Smooth muscle cell (in vitro differentiated cells): ENCODE measurements around the gene ITSN1. TPM values are rescaled to one million over a fixed set of nuclear protein-coding genes. Genes with fewer than 3 reads are reported as not detected.

Experiments used
- DNase-seq: peaks from one replicate; lab custom pipeline; 2025; ENCODE audit not compliant: unreplicated experiment; lab: John Stamatoyannopoulos, UW
- H2AFZ ChIP-seq: fragments of 200-600 bp; sonication (generic); 2 replicates; pipeline ENCODE4 v1.6.0; 2016; ENCODE audit warnings: antibody characterized with exemption, low read depth, mild to moderate bottlenecking
- H3F3A ChIP-seq: fragments of 200-600 bp; sonication (generic); 2 replicates; pipeline ENCODE4 v1.6.0; 2017; ENCODE audit warnings: antibody characterized with exemption, low read depth
- H3K27ac ChIP-seq: fragments of 200-600 bp; sonication (generic); 2 replicates; pipeline ENCODE4 v1.5.1; 2016; ENCODE audit warnings: low read depth, mild to moderate bottlenecking
- H3K27me3 ChIP-seq: fragments of 200-600 bp; sonication (generic); 2 replicates; pipeline ENCODE4 v1.6.1; 2016; ENCODE audit warnings: low read depth, mild to moderate bottlenecking
- H3K36me3 ChIP-seq: fragments of 200-600 bp; sonication (generic); 2 replicates; pipeline ENCODE4 v1.5.1; 2016; ENCODE audit warnings: low read depth
- H3K4me1 ChIP-seq: fragments of 200-600 bp; sonication (generic); 2 replicates; pipeline ENCODE4 v1.5.1; 2016; ENCODE audit warnings: low read depth
- H3K4me2 ChIP-seq: fragments of 200-600 bp; sonication (generic); 2 replicates; pipeline ENCODE4 v1.6.0; 2016; ENCODE audit warnings: mild to moderate bottlenecking
- H3K4me3 ChIP-seq: fragments of 200-600 bp; sonication (generic); 2 replicates; pipeline ENCODE4 v1.5.1; 2016; ENCODE audit warnings: mild to moderate bottlenecking
- H3K79me2 ChIP-seq: fragments of 200-600 bp; sonication (generic); 2 replicates; pipeline ENCODE4 v1.6.0; 2016; ENCODE audit warnings: low read depth, mild to moderate bottlenecking
- H3K9ac ChIP-seq: fragments of 200-600 bp; sonication (generic); 2 replicates; pipeline ENCODE4 v1.6.0; 2016; ENCODE audit warnings: low read depth
- H3K9me3 ChIP-seq: fragments of 200-600 bp; sonication (generic); replicated peaks from 2 replicates; pipeline ENCODE4 v1.5.1; 2016; ENCODE audit warnings: low read depth
- H4K20me1 ChIP-seq: fragments of 200-600 bp; sonication (generic); 2 replicates; pipeline ENCODE4 v1.6.0; 2016; ENCODE audit warnings: low read depth
- CTCF ChIP-seq: fragments of 200-600 bp; sonication (generic); IDR thresholded peaks from 2 replicates; pipeline ENCODE4 v1.5.1; 2017; ENCODE audit warnings: borderline replicate concordance, mild to moderate bottlenecking, antibody characterized with exemption; ENCODE audit not compliant: insufficient read depth, poor library complexity, severe bottlenecking
- WGBS: methylation state at CpG from one replicate; pipeline ENCODE4 v1.1.7; 2016; ENCODE audit warnings: low lambda C conversion rate; 5-methylcytosine and 5-hydroxymethylcytosine counted together
- polyA plus RNA-seq: library from polyadenylated mRNA; unstranded; fragments of >200 nt; fragmentation: Nextera tagmentation; extraction: Ambion mirVana; gene quantifications from 2 replicates; pipeline ENCODE4 v1.2.1, GENCODE V29; 2016
- total RNA-seq: library from RNA; depleted of rRNA; stranded (reverse); fragments of >200 nt; gene quantifications from 2 replicates; pipeline ENCODE4 v1.2.3, GENCODE V29; 2014

Gene ITSN1
- total and polyA plus RNA-seq, 2 experiments from 2014 or later: 36.4 to 76.5 TPM

- no peaks in the 10 kb centered on the region for H3K4me1 ChIP-seq
- TF ChIP-seq CTCF: no peak
- no peak overlapping the region for H3K9ac ChIP-seq
- no peak overlapping the region for H3K27ac ChIP-seq
- peaks cover 12% of the 10 kb centered on the region for H3F3A ChIP-seq
- no peak for DNase-seq
- peaks cover 4% of the 10 kb centered on the region for H3K79me2 ChIP-seq
- H3K36me3 ChIP-seq: peaks cover 7% of the 10 kb centered on the region
- H3K4me3 ChIP-seq: no peak overlapping the region
- H4K20me1 ChIP-seq: peaks cover 3% of the 10 kb centered on the region
- H3K4me2 ChIP-seq: no peak overlapping the region
- H2AFZ ChIP-seq: no peak overlapping the region
- H3K9me3 ChIP-seq: no peaks in the 10 kb centered on the region
- WGBS: 92% methylated on average over 3 of the region's 3 CpGs
- no peaks in the 10 kb centered on the region for H3K27me3 ChIP-seq
Observed at GRCh38 chr21:33763582-33763899, 121.2 kb downstream of the ITSN1 start.

- no peak for TF ChIP-seq CTCF
- Histone ChIP-seq H3K27me3 (no peaks in the 10 kb centered on the region), H3K4me2 (no peak overlapping the region), H4K20me1 (no peaks in the 10 kb centered on the region), H3K27ac (no peak overlapping the region), H3K36me3 (peaks cover 14% of the 10 kb centered on the region), H2AFZ (no peak overlapping the region), H3K9me3 (no peaks in the 10 kb centered on the region), H3K9ac (no peak overlapping the region), H3K79me2 (peaks cover 4% of the 10 kb centered on the region), H3K4me1 (no peaks in the 10 kb centered on the region), H3F3A (no peaks in the 10 kb centered on the region), H3K4me3 (no peak overlapping the region)
- DNase-seq: no peak
- WGBS: 97% methylated on average over 1 of the region's 1 CpG
Observed at GRCh38 chr21:33767236-33767635, 124.9 kb downstream of the ITSN1 start.

GRCh38 chr21:33767960-33768359 is 125.7 kb downstream of the ITSN1 start:
- WGBS: 100% methylated on average over 2 of the region's 2 CpGs
- H4K20me1 ChIP-seq: no peaks in the 10 kb centered on the region

More at GRCh38 chr21:33767960-33768359, 125.7 kb downstream of the ITSN1 start:
- H3K36me3 ChIP-seq: peaks cover 17% of the 10 kb centered on the region
- no peaks in the 10 kb centered on the region for H3K9me3 ChIP-seq
- no peak overlapping the region for H3K27ac ChIP-seq
- no peak overlapping the region for H3K4me3 ChIP-seq
- no peak overlapping the region for H2AFZ ChIP-seq
- H3F3A ChIP-seq: no peaks in the 10 kb centered on the region
- no peaks in the 10 kb centered on the region for H3K4me1 ChIP-seq
- H3K4me2 ChIP-seq: no peak overlapping the region
- TF ChIP-seq CTCF: no peak
- no peak overlapping the region for H3K9ac ChIP-seq
- H3K79me2 ChIP-seq: peaks cover 4% of the 10 kb centered on the region
- no peak for DNase-seq
- no peaks in the 10 kb centered on the region for H3K27me3 ChIP-seq
